CD4-positive, alpha-beta memory T cell (primary cell): ENCODE measurements around the gene SPPL3. TPM values are rescaled to one million over a fixed set of nuclear protein-coding genes. Genes with fewer than 3 reads are reported as not detected.

Experiments used
- CTCF ChIA-PET: fragments of 350-600 bp; sonication (Branson Sonifier 250); formaldehyde crosslinking; loops from one replicate; lab custom pipeline; 2021; ENCODE audit warnings: inconsistent platforms; ENCODE audit not compliant: partially characterized antibody; lab: Charles Lee
- POLR2A ChIA-PET: fragments of 350-600 bp; sonication (Branson Sonifier 250); formaldehyde crosslinking; loops from one replicate; lab custom pipeline; 2021; ENCODE audit not compliant: partially characterized antibody; lab: Charles Lee
- DNase-seq, 5 donors: peaks; one replicate each; pipeline versions ENCODE4 v3.0.0 to v3.0.0-alpha.2; 2020 to 2022; ENCODE audit warnings: mixed read lengths in 1 of 5
- H3K27ac ChIP-seq: one replicate; pipeline ENCODE4 v1.7.0; 2013; ENCODE audit warnings: low read depth, low read length
- H3K27me3 ChIP-seq: 2 replicates; pipeline ENCODE4 v1.7.0; 2013; ENCODE audit warnings: mild to moderate bottlenecking, low read length, moderate library complexity; ENCODE audit not compliant: insufficient read depth
- H3K36me3 ChIP-seq: 2 replicates; pipeline ENCODE4 v1.7.0; 2013; ENCODE audit warnings: mild to moderate bottlenecking, low read length, moderate library complexity; ENCODE audit not compliant: insufficient read depth
- H3K4me1 ChIP-seq: 2 replicates; pipeline ENCODE4 v1.7.0; 2013; ENCODE audit warnings: mild to moderate bottlenecking, low read length, moderate library complexity; ENCODE audit not compliant: insufficient read depth
- H3K4me3 ChIP-seq, 2 donors: one replicate each; pipeline ENCODE4 v1.7.0; 2013; ENCODE audit warnings: low read length in 2 of 2, mild to moderate bottlenecking in 1 of 2
- H3K9me3 ChIP-seq, 2 donors: one replicate each; pipeline ENCODE4 v1.7.0; 2013; ENCODE audit warnings: low read length in 2 of 2, control low read depth in 1 of 2; ENCODE audit not compliant: control insufficient read depth in 1 of 2
- H3K27ac Mint-ChIP-seq, 7 donors: one replicate each; pipeline ENCODE4 v1.8.0; 2020 to 2021; ENCODE audit warnings: mixed read lengths in 7 of 7, mild to moderate bottlenecking in 6 of 7, inconsistent platforms in 3 of 7, moderate library complexity in 3 of 7
- H3K27me3 Mint-ChIP-seq, 2 donors: one replicate each; pipeline ENCODE4 v1.8.0; 2020 to 2021; ENCODE audit warnings: mixed read lengths in 2 of 2
- H3K36me3 Mint-ChIP-seq, 2 donors: one replicate each; pipeline ENCODE4 v1.8.0; 2020 to 2021; ENCODE audit warnings: mixed read lengths in 2 of 2, inconsistent platforms in 1 of 2, mild to moderate bottlenecking in 1 of 2
- H3K4me1 Mint-ChIP-seq, 4 donors: one replicate each; pipeline ENCODE4 v1.8.0; 2020 to 2021; ENCODE audit warnings: mixed read lengths in 4 of 4, mild to moderate bottlenecking in 1 of 4
- H3K4me3 Mint-ChIP-seq, 8 donors: one replicate each; pipeline ENCODE4 v1.8.0; 2020 to 2021; ENCODE audit warnings: mixed read lengths in 8 of 8, mild to moderate bottlenecking in 7 of 8, moderate library complexity in 6 of 8, inconsistent platforms in 3 of 8
- H3K9me3 Mint-ChIP-seq, 8 donors: one replicate each; pipeline ENCODE4 v1.8.0; 2020 to 2021; ENCODE audit warnings: mixed read lengths in 8 of 8, mild to moderate bottlenecking in 5 of 8, inconsistent platforms in 3 of 8, moderate library complexity in 1 of 8
- intact Hi-C: fragments of 100-400 bp; cut with micrococcal nuclease; formaldehyde crosslinking; loops from one replicate; pipeline ENCODE4 v1.15.1; 2023
- polyA plus RNA-seq, 2 donors: library from polyadenylated mRNA; unstranded; fragments of 300-500 nt; fragmentation: Illumina TruSeq; gene quantifications; one replicate each; pipeline ENCODE4 v1.2.3, GENCODE V29; 2021
- total RNA-seq, 2 experiments: library from RNA; stranded (reverse); gene quantifications; one replicate each; pipeline ENCODE4 v1.2.3, GENCODE V29; 2021

Gene SPPL3
- total and polyA plus RNA-seq, 4 experiments from 2014 or later = 7.4 to 49.4 (median 44.8) TPM

- Histone ChIP-seq H3K9me3 (no peaks in the 10 kb centered on the region), H3K27ac (no peak overlapping the region), H3K4me3 (no peak overlapping the region), H3K36me3 (no peaks in the 10 kb centered on the region), H3K4me1 (no peaks in the 10 kb centered on the region), H3K27me3 (no peaks in the 10 kb centered on the region)
- H3K27ac Mint-ChIP-seq = no peak overlapping the region
- peaks cover 0 to 4% (median 2%) of the 10 kb centered on the region in 4 donors for H3K4me1 Mint-ChIP-seq
- no peaks in the 10 kb centered on the region for H3K9me3 Mint-ChIP-seq
- DNase-seq = no peak
- CTCF ChIA-PET = interaction anchor here (1.2 to 3.4 kb wide), 3 partner anchors 30 to 118 kb away, joined by 3 to 15 read pairs (median 11); no protein-coding TSS in a partner anchor
- no peak overlapping the region for H3K4me3 Mint-ChIP-seq
- H3K36me3 Mint-ChIP-seq = no peaks in the 10 kb centered on the region
- intact Hi-C loops = no loop called here
- POLR2A ChIA-PET = no interaction called here
- peaks cover 3 to 8% of the 10 kb centered on the region in 2 donors for H3K27me3 Mint-ChIP-seq
These were observed 37.8 kb upstream of the SPPL3 start for GRCh38 chr12:120941846-120942405.

DNA sequence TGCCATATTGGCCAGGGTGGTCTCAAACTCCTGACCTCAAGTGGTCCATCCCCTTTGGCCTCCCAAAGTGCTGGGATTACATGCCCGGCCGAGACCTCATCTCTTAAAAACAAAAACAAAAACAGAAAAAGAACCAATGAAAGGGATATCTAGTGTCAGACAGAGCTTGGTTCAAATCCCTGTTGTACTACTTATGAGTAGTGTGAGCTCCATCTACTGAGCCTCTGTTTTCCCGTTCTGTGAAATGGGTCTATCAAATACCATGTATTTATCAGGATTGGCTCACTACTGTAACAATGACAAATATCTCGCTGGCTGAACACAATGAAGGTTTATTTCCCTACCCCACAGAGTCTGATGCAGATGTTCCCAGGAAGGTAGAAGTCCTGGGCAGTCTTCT lies 37.3 kb upstream of the SPPL3 start:
- no peak overlapping the region for H3K27ac ChIP-seq
- H3K9me3 ChIP-seq = no peaks in the 10 kb centered on the region
- POLR2A ChIA-PET = no interaction called here
- CTCF ChIA-PET = interaction anchor here (1.2 kb wide), 1 partner anchor 30 kb away, joined by 3 read pairs; no protein-coding TSS in a partner anchor
- H3K4me3 ChIP-seq = no peak overlapping the region
- Mint-ChIP-seq H3K36me3 (no peaks in the 10 kb centered on the region), H3K27ac (no peak overlapping the region), H3K9me3 (no peaks in the 10 kb centered on the region), H3K4me3 (no peak overlapping the region), H3K27me3 (peaks cover 3 to 8% of the 10 kb centered on the region in 2 donors), H3K4me1 (peaks cover 0 to 4% (median 2%) of the 10 kb centered on the region in 4 donors)
- no peaks in the 10 kb centered on the region for H3K27me3 ChIP-seq
- H3K4me1 ChIP-seq = no peaks in the 10 kb centered on the region
- no peak for DNase-seq
- intact Hi-C loops = no loop called here
- H3K36me3 ChIP-seq = no peaks in the 10 kb centered on the region

GRCh38 chr12:120940799-120941198 lies 36.6 kb upstream of the SPPL3 start:
- no peaks in the 10 kb centered on the region for H3K4me1 ChIP-seq
- no peaks in the 10 kb centered on the region for H3K36me3 Mint-ChIP-seq
- no peaks in the 10 kb centered on the region for H3K9me3 ChIP-seq
- no peaks in the 10 kb centered on the region for H3K9me3 Mint-ChIP-seq
- no peak for DNase-seq
- no peak overlapping the region for H3K4me3 Mint-ChIP-seq
- no peaks in the 10 kb centered on the region for H3K27me3 ChIP-seq
- CTCF ChIA-PET = interaction anchor here (0.7 to 1.2 kb wide), 4 partner anchors 31 to 157 kb away, joined by 3 read pairs; no protein-coding TSS in a partner anchor
- no peak overlapping the region for H3K27ac Mint-ChIP-seq
- H3K27ac ChIP-seq = no peak overlapping the region
- POLR2A ChIA-PET = no interaction called here
- no peaks in the 10 kb centered on the region for H3K36me3 ChIP-seq
- intact Hi-C loops = no loop called here
- H3K4me3 ChIP-seq = no peak overlapping the region
- H3K27me3 Mint-ChIP-seq = peaks cover 3 to 8% of the 10 kb centered on the region in 2 donors
- peaks cover 0 to 4% (median 2%) of the 10 kb centered on the region in 4 donors for H3K4me1 Mint-ChIP-seq

- no peak overlapping the region for H3K27ac Mint-ChIP-seq
- Histone ChIP-seq H3K36me3 (no peaks in the 10 kb centered on the region), H3K4me3 (no peak overlapping the region), H3K4me1 (no peaks in the 10 kb centered on the region), H3K27ac (no peak overlapping the region), H3K27me3 (no peaks in the 10 kb centered on the region), H3K9me3 (no peaks in the 10 kb centered on the region)
- intact Hi-C loops = no loop called here
- H3K27me3 Mint-ChIP-seq = peaks cover 1 to 8% of the 10 kb centered on the region in 2 donors
- H3K4me3 Mint-ChIP-seq = no peak overlapping the region
- ChIA-PET CTCF (interaction anchor here (0.7 to 2.1 kb wide), 5 partner anchors 32 to 171 kb away, joined by 3 to 8 read pairs (median 3); no protein-coding TSS in a partner anchor), POLR2A (no interaction called here)
- no peak for DNase-seq
- H3K36me3 Mint-ChIP-seq = no peaks in the 10 kb centered on the region
- peaks cover 0 to 4% (median under 1%) of the 10 kb centered on the region in 4 donors for H3K4me1 Mint-ChIP-seq
- H3K9me3 Mint-ChIP-seq = no peaks in the 10 kb centered on the region
These were observed 35.8 kb upstream of the SPPL3 start for GRCh38 chr12:120940006-120940405.

DNA sequence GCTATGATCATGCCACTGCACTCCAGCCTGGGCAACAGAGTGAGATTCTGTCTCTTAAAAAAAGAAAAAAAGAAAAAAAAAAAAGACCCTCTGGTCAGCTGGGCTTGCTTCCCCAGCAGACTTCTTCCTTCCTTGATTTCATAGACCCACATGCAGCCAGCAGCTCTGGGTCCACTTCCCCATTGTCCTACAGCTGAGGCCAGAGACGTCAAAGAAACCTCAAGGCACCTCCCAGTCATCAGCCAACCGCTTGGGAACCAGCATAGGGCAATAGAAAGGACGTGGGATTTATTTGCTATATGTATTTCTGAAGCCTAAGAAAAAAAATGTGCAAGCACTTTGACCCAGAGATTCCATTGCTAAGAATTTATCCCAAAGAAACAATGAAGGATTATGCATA lies 35.4 kb upstream of the SPPL3 start:
- H3K36me3 Mint-ChIP-seq = no peaks in the 10 kb centered on the region

GRCh38 chr12:120938496-120938895 lies 34.3 kb upstream of the SPPL3 start:
- H3K27ac Mint-ChIP-seq = no peak overlapping the region
- H3K36me3 Mint-ChIP-seq = no peaks in the 10 kb centered on the region
- intact Hi-C loops = no loop called here
- no peak overlapping the region for H3K4me3 Mint-ChIP-seq
- H3K4me1 ChIP-seq = no peaks in the 10 kb centered on the region
- peaks cover 1 to 8% of the 10 kb centered on the region in 2 donors for H3K27me3 Mint-ChIP-seq
- ChIA-PET POLR2A (no interaction called here), CTCF (interaction anchor here (0.8 to 2.1 kb wide), 4 partner anchors 34 to 292 kb away, joined by 3 to 8 read pairs (median 4); no protein-coding TSS in a partner anchor)
- no peaks in the 10 kb centered on the region for H3K9me3 ChIP-seq
- H3K27me3 ChIP-seq = no peaks in the 10 kb centered on the region
- no peak for DNase-seq
- no peak overlapping the region for H3K27ac ChIP-seq
- H3K36me3 ChIP-seq = no peaks in the 10 kb centered on the region
- no peak overlapping the region for H3K4me3 ChIP-seq
- H3K9me3 Mint-ChIP-seq = no peaks in the 10 kb centered on the region
- no peaks in the 10 kb centered on the region for H3K4me1 Mint-ChIP-seq

More for the DNA sequence above, 35.4 kb upstream of the SPPL3 start:
- Mint-ChIP-seq H3K27ac (peak overlapping the region in 1 of 7 donors; percentile 35), H3K27me3 (peaks cover 1 to 8% of the 10 kb centered on the region in 2 donors), H3K4me1 (peaks cover 0 to under 1% (median 0%) of the 10 kb centered on the region in 4 donors), H3K9me3 (no peaks in the 10 kb centered on the region), H3K4me3 (no peak overlapping the region)
- Histone ChIP-seq H3K36me3 (no peaks in the 10 kb centered on the region), H3K9me3 (no peaks in the 10 kb centered on the region), H3K27ac (no peak overlapping the region), H3K27me3 (no peaks in the 10 kb centered on the region), H3K4me1 (no peaks in the 10 kb centered on the region), H3K4me3 (no peak overlapping the region)
- ChIA-PET POLR2A (no interaction called here), CTCF (interaction anchor here (1.1 to 2.1 kb wide), 4 partner anchors 33 to 171 kb away, joined by 3 to 8 read pairs (median 4); no protein-coding TSS in a partner anchor)
- no peak for DNase-seq
- intact Hi-C loops = no loop called here

DNA sequence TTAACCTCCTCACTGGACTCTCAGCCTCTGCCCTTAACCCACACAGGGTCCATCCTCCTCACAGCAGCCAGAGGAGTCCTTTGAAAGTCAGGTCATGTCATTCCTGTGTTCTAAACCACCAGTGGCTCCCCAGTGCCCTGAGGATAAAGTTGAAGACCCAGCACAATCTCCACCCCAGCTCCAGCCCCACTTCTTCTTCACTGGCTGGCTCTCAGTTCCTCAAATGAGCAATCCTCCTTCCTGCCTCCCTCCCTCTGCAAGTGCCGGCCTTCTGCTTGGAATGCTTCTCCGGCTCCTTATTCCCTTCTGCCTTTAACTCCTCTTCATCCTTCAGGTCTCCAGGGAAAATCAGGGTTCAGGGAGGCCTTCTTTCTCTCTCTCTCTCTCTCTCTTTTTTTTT lies 32.0 kb upstream of the SPPL3 start:
- intact Hi-C loops = no loop called here
- Histone ChIP-seq H3K4me1 (no peaks in the 10 kb centered on the region), H3K36me3 (no peaks in the 10 kb centered on the region), H3K9me3 (no peaks in the 10 kb centered on the region), H3K27me3 (no peaks in the 10 kb centered on the region), H3K4me3 (no peak overlapping the region), H3K27ac (no peak overlapping the region)
- no peak overlapping the region for H3K4me3 Mint-ChIP-seq
- no peaks in the 10 kb centered on the region for H3K4me1 Mint-ChIP-seq
- H3K27me3 Mint-ChIP-seq = peaks cover 1 to 8% of the 10 kb centered on the region in 2 donors
- POLR2A ChIA-PET = no interaction called here
- CTCF ChIA-PET = no interaction called here
- no peaks in the 10 kb centered on the region for H3K9me3 Mint-ChIP-seq
- H3K36me3 Mint-ChIP-seq = no peaks in the 10 kb centered on the region
- no peak for DNase-seq
- H3K27ac Mint-ChIP-seq = no peak overlapping the region
